Central memory CD4-positive, alpha-beta T cell (primary cell): ENCODE results near the gene HPX.

Source experiments
- DNase-seq: peaks from one replicate; pipeline ENCODE4 v3.0.0; 2022

HPX gene

GRCh38 chr11:6459099-6459450, 18.3 kb upstream of the HPX start:
- no peak for DNase-seq

- no peak for DNase-seq
Measured at GRCh38 chr11:6458352-6459098, 17.7 kb upstream of the HPX start.

- no peak for DNase-seq
Measured at GRCh38 chr11:6457581-6458320, 17.0 kb upstream of the HPX start.

GRCh38 chr11:6456361-6457073, 15.7 kb upstream of the HPX start:
- no peak for DNase-seq

- DNase-seq: no peak
Measured at GRCh38 chr11:6455070-6455469, 14.3 kb upstream of the HPX start.

GRCh38 chr11:6453152-6453551, 12.4 kb upstream of the HPX start:
- no peak for DNase-seq

- DNase-seq: no peak
Measured at GRCh38 chr11:6452219-6452618, 11.4 kb upstream of the HPX start.

GRCh38 chr11:6448574-6448973, 7.8 kb upstream of the HPX start:
- DNase-seq: no peak

- DNase-seq: peak; percentile 44
Measured at GRCh38 chr11:6443269-6444003, 2.6 kb upstream of the HPX start.

GRCh38 chr11:6442441-6442840, 1.7 kb upstream of the HPX start:
- no peak for DNase-seq

- peak; percentile 21 for DNase-seq
Measured at GRCh38 chr11:6438979-6439571, 1.7 kb downstream of the HPX start.

GRCh38 chr11:6437993-6438392, 2.8 kb downstream of the HPX start:
- DNase-seq: no peak

- DNase-seq: no peak
Measured at GRCh38 chr11:6437423-6437822, 3.4 kb downstream of the HPX start.

GRCh38 chr11:6433998-6434660, 6.7 kb downstream of the HPX start:
- DNase-seq: no peak

- no peak for DNase-seq
Measured at GRCh38 chr11:6431861-6432260, 8.9 kb downstream of the HPX start.

- no peak for DNase-seq
Measured at GRCh38 chr11:6427516-6427915, 13.3 kb downstream of the HPX start.

- DNase-seq: no peak
Measured at GRCh38 chr11:6420677-6421076, 20.1 kb downstream of the HPX start.

- DNase-seq: peak; percentile 74
Measured at GRCh38 chr11:6419009-6419631, 21.7 kb downstream of the HPX start, which contains the start of gene APBB1. Gene APBB1 (minus strand): TSS chr11:6419094. CDS start chr11:6411347, 7,747 bp downstream.

GRCh38 chr11:6418557-6419008, 22.2 kb downstream of the HPX start:
- DNase-seq: no peak

- DNase-seq: no peak
Measured at GRCh38 chr11:6417907-6418556, 22.8 kb downstream of the HPX start.

- no peak for DNase-seq
Measured at GRCh38 chr11:6415797-6416196, 25.0 kb downstream of the HPX start.
